ENCODE measurements around the gene WDR20.

Gene WDR20

DNA sequence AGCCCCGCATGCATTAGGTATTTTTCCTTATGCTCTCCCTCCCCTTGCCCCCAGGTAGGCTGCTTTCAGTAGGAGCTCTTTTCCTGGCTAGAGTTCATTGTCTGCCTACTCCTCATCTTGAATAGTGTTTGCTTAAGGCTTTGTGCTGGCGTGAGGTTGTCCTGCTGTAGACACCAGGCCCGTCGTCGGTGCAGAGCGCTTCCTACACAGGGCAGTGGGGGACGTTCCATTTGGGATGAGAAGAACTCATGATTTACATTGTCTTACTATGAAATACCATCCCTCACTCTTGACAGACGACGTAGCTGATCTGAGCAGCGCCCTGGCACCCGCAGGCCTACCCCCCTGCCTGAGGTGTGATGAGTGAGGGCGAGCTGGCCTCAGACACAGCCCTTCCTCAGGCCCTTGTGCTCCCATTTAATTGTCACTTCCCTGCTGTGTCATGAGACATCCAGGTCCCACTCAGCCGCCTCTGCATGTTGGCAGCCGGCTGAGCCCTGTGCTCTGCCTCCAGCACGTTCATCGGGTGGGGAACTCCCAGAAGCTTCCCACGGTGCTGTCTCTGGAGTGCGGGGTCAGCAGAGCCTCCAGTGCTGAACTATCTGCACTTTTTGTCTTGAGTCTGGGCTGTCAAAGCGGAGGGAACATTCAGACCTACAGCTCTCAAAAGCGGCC, 76.0 kb downstream of the WDR20 start:
- DNase-seq (ENCODE audit: low read depth in 2 of 2): no peak

DNA sequence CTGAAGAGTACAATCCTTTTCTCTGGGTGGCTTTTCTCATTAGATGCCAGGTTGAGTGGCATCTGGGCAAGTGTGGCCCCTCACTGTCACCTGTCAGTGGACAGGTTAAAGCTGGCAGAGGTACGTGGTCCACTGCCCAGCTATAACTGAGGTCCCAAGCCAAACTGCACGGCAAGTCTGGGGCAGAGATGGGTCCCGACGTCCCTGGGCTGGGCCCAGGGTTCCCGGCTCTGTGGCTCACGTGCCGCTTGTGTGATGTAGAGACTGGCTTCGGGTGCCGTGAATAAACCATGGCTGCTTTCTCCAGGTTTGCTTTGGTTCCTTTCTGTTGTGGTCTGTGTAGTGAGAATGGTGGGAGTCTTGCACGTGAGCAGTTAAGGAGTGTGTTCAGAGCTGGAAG, 77.7 kb downstream of the WDR20 start:
- DNase-seq (ENCODE audit: low read depth in 2 of 2): no peak

DNA sequence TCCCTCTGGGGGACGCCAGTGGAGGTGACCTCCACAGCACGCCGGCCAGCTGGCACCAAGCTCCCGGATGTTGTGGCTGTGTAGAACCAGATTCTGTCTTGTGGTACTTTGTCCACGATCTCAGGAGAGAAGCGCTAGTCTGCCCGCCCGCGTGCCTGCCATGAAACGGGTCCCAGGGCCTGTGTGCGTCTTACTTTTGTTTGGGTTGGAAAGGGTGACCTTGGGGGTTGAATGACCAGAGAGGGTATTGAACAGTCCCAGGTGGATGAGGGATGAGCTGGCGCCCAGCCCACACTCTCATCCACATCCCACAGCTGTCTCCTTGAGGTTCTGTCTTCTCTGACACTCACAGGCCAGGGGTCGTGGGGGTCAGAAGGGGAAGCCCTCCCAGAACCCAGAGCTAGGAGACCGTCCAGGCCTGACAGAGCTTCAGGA, 78.3 kb downstream of the WDR20 start:
- no peak for DNase-seq (ENCODE audit: low read depth in 2 of 2)

DNA sequence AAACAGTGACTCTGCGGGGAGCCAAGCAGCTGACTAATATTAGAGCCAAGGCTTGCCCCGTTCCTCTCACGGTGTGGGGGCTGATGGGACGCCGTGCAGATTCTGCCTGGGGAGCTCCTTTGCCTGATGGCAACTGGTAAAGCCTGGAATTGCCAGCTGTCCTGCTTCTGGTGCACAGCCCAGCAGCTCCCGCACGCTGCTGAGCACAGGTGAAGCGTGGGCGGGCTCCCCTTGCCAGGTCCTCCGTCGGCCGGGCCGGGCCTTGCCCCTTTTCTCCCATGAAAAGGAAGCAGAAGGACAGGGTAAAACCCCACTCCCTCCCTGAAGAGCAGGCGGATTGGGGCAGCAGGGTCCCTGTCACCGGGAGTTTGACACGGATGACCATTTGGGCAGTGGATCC, 79.0 kb downstream of the WDR20 start:
- no peak for DNase-seq (ENCODE audit: low read depth in 2 of 2)

DNA sequence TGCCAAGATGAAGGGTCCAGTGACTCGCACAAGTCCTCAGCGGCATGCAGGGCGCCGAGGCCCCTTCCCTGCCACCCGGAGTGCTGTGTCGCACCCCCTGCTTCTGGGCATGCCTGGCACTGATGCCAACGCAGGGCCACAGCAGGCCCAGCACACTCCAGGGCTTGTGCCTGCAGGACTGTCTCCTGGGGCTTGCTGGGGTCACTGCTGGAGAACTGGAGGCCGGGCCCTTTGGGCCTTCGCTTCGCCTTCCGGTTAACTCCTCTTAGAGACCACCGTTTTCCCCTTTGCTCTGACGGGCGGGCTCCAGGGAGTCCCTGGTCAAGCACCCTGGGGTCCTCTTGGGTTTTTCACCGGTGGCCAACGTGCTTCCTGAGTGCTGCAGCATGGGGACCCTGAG, 79.6 kb downstream of the WDR20 start:
- DNase-seq (ENCODE audit: low read depth in 2 of 2): no peak

DNA sequence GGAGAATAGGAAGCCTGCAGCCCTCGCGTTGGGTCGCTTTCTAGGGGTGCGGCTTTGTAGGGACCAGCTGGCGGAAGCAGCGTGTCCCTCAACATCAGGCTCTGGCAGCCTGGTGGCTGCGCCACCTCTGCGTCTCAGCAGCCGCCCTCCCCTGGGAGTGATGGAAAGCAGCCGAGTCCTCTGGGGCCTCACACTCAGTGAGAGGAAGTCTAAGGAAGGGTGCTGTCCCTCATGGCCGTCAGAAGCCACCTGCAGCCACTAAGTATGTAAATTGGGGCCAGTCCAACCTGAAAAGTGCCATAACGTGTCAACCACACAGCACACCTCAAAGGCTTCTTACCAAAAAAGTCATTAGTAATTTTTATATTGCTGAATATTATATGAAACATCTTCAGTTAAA, 80.3 kb downstream of the WDR20 start:
- DNase-seq (ENCODE audit: low read depth in 2 of 2): no peak

DNA sequence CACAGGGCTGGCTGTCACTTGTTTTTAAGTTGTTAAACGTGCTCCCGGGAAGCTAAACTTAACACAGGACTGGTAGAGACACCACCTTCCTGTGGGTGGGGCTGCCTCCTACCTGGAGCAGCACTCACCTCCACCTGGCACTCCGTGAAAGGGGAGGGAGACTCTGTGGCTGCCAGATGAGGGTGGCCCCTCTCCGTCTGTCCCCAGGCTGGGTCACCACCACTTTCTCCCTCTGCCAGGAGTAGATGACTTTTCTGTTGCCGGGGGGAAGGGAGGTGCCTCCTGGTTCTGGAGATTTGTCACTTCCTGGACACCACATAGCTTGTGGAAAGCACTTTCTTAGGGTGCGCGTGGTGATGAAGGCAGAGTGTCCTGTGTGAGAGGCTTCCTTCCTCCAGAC, 81.3 kb downstream of the WDR20 start:
- DNase-seq (ENCODE audit: low read depth in 2 of 2): no peak

DNA sequence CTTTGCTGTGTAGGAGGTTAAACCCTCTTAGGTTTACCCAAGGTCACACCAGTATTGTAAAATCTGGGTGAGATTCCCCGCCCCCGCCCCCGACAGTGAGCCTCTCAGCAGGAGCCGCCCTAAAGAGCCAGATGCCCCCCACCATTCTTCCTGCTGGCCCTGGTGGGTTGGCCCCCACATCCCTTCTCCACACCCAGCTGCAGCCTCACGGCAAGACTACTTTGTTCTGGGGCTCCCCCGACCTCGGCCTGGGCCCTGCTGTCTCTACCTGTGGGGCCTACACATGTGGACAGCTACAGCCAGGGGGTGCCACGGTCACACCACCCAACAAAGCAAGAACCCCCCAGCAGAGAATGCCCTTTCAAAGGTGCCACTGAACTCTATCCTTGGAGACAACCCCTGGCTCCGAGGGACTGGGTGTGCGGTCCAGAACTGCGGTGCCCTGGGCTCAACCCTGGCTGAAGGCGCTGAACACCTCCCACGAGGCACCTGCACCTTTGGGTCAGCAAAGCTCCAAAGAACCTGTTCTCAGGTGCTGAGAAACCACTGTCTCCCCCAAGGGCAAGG, 82.4 kb downstream of the WDR20 start:
- DNase-seq (ENCODE audit: low read depth in 2 of 2): no peak

DNA sequence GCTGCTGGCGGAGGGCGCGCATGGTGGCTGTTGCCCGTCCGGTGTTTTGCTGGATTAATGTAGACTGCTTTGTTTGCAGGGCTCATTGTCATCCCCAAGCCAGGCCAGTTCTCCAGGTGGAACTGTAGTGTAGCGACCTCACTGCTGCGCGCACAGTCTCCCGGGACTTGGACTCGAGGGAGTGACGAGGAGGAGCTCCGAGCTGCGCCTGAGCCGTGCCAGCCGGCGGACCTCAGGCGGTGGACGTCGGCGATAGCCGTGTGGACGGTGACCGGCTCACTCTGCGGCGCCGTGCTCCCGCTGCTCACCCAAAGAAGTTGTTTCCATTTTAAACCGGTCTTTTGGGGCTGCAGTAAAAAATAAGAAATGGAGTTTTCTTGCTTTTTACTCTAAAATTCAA, 83.1 kb downstream of the WDR20 start:
- DNase-seq (ENCODE audit: low read depth in 2 of 2): no peak

DNA sequence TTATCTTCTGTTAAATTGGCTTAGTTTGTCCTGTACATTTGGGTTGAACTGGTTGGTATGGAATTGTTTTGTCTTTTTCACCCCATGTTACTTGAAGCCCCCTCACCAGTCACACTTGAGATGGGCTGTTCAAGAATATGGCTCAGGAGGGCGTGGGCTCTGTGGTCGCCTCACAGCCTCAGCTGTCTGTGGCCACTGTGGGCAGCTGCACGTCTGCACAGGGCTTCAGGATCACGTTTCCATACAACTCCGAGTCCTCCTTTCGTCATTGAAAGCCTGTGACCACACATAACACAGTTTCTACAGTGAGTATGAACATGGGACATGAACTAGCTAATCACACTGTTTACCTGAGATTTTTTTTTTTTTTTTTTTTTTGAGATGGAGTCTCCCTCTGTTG, 84.0 kb downstream of the WDR20 start:
- DNase-seq (ENCODE audit: low read depth in 2 of 2): no peak

DNA sequence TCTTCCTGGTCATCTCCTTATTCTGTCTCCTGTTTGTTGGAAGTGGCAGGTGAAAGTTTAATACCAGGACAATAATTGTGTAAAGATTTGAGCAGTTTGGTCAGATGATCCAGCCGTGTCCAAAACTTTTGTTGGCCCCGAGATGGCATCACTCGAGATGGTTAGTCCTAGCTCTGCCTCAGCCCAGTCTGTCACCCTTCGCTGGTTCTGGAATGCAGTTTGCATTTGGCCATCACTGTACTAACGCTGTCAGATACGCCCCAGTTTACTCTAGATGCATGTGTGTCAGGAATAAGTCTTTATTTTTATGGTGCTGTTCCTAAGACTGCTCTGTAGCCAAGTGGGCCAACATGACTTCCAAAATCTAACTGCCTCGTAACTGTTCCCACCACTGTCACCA, 85.7 kb downstream of the WDR20 start:
- DNase-seq (ENCODE audit: low read depth in 2 of 2): no peak

DNA sequence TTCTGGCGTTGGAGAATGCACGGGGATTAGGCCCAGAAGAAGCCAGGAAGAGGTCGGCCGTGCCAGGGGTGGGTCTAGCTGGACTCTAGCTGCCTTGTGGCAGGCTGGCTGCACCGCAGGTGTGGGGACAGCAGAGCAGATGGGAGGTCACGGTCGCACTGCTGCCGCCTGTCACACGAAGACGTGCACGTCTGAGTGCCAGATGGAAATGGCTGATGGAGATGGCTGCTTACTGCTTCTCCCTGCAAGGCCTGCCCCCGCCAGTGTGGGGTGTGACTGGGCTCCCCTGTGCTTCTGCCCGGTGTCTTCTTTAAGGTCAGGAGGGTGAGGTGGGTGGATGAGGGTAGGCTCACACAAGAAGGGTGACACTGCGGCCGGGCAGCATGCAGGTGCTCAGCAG, 86.2 kb downstream of the WDR20 start:
- no peak for DNase-seq (ENCODE audit: low read depth in 2 of 2)

DNA sequence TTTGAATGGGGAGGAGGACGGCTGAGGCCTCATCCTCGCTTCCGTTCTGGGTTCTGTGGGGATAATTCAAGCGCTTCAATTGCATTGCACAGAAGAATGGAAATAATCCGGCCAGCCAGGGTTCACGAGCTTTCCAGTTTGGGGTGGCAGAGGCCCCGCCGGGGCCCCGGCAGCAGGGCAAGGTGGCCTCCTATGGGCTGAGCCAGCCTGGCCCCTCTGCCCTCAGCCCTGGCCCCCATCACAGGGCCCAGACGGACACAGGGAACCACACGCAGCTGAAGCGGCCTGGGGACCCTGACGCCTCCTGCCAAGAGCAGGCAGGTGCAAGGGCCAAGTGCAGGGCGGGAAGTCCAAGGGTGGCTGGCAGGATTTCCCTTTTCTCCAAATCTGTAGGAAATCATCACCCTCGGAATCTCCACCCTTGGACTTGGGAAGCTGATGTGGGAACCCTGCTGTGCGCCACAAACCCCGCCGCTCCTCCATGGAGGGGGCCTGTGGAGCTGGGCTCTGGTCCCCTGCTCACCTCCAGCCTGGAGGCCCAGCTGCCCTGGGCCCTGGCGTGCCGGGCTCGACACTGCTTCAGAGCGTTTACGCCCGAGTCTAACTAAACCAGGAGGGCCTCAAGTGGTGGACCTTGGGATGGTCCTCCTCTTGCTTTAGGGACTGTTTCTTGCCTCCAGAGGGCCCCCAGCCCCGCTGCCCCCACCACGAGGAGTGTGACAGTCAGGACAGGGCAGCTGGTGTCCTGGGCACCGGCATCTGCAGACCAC, 86.8 kb downstream of the WDR20 start:
- no peak for DNase-seq (ENCODE audit: low read depth in 2 of 2)

DNA sequence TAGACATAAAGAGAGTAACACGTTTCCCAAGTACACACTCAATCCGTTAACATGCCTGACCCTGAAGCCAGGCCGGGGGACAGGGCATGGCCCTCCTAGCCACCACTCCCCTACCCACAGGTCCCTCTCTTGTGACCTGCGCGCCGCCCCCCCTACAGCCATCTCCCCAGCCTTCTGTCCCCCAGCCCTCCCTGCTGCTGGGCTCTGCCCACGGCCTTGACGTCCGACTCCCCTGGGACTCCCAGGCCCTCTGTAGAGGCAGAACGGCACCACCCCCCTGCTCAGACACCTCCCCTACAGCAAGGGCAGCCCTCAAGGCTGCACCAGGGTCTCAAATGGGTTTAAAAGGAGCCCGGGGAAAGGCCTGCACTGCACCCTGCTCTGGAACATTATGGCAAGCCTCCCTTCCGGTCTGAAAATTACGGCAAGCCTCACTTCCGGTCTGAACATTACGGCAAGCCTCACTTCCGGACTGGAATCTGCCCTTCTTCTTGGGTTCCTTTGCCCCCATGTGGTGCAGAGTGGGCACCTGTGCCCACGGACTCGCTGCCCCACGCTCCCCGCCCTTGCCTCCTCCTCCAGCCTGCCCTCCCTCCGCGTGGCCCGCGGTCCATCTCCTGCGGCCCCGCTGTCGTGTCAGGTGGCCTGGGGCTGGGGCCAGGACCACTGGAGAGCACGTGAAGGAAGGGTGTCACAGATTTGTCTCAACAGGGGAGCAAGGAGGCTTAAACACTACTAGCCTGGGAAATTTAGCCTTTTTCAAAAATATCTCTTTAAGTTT, 87.7 kb downstream of the WDR20 start:
- DNase-seq (ENCODE audit: low read depth in 2 of 2): no peak

DNA sequence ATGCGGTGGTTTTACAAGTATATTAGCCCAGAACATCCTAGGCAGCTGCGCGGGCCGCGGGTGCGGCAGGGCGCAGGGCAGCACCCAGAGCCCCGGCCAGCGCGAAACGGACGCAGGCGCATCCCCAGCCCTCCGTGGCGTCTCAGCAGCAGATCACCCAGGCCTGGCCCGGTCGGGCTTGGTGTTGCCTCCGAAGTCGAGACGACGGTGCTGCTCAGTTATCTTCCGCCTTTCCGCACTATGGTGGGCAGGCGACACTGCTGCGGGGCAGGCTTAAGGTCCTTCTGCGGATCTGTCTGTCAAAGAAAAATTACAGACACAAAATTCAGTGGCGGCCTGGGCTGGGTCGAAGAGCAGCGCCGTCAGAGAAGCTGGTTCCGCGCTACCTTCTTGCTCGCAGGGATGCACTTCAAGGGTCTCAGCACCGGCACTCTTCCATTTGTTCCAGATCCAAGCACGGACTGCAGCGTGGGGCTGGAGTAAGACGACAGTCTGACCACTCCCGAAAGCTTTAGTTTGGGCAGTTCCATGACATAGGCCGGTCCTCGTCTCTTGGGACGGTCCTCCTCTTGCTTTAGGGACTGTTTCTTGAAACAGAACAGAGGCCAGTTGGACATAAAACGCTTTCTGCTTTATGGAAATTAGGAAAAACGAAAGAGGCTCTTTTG, 89.5 kb downstream of the WDR20 start:
- no peak for DNase-seq (ENCODE audit: low read depth in 2 of 2)

DNA sequence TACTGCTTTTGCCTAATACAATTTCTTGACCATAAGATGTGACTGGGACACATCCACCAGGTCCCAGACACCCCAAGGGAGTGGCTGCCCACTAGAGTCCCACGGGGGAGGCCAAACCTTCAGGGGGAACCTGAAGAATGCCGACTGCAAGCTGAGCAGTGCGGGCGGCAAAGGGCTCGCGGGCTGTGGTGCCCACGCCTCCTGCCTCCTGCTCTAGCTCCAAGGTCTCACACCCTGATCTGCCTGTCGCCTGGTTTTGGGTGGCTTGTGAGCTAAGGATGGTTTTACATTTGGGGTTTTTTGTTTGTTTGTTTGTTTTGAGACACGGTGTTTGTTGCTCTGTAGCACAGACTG, 90.0 kb downstream of the WDR20 start:
- DNase-seq (ENCODE audit: low read depth in 2 of 2): no peak

DNA sequence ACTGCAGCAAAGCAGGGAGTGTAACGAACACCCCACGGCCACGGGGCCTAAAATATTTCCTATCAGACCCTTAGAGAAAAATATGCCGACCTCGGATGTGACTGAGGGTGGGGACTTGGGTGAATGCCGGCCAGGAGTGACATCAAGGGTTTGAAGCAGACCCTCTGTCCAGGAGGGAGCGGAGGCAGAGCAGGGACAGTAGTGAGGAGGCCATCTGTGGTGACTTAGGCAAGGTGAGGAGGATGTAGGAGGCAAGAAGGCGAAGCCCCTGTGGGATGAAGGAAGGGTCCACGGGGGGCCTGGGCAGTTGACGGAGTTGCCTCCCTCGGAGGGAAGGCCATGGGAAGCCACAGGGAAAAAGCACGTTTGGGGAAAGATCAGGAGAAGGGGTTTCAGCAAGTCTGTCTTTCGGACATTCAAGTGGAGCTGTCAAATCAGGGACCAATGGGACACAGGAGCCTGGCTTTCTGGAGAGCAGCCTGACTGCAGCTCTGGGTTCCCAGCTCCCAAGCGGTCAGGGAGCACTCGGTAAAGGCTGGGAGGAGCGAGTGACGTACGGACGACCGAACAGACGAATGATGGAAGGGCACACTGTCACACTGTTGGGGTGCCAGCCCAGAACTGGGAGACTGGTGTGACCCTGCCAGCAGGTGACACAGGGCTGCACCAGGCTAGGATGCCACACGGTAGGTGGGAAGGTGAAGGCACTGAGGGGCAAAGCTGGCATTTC, 90.9 kb downstream of the WDR20 start:
- no peak for DNase-seq (ENCODE audit: low read depth in 2 of 2)

DNA sequence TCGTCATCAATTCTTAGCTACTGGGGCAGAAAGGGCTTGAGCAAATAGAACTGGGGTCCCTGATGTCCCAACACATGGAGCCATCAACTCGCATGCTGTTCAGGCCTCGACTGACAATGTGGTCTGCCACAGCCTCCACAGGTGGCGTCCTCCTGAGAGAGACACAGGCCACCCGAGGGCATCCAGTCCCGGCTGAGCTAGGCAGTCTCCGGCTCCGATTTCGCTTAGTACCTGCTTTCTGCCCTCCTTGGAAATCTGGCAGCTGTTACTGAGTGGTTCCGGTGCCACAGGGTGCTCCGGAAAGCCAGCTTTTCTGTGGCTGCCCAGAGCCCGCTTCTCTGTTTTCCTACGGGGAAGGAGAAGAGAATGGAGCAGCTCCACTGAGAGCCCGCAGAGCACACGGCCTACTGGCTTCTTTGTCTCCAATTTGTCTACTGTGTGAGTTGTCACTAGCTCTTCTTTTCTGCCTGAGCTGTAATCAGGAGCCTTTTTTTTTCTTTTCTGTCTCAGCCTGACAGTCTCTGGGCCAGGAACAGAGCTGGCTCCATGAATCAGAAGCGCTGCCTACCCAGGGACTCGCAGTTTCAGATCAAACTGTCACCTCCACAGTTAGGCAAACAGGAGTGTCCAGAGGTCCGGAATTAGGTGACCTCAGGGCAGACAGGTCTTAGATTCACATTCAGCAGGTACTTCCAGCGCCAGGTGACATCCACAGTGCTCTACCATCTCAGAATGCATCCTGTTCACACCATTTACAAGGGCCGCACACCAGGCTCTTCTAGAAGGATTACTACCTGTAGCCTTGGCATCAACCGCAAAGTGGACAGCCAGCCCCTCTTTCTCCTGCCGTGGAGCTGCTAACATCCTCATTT, 92.0 kb downstream of the WDR20 start:
- no peak for DNase-seq (ENCODE audit: low read depth in 2 of 2)

DNA sequence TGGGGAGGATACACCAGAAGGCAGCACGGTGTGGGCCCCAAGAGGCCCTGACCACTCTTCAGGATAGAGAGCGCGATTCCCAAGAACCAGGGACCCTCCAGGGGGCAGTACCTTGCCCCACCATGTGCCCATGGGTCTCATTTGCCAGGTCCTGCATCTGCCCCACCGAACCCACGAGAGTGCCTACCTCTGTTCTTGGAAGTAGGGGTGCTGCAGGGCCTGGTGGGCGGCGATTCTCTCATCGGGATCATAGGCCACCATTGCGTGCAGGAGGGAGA, 92.6 kb downstream of the WDR20 start:
- no peak for DNase-seq (ENCODE audit: low read depth in 2 of 2)

DNA sequence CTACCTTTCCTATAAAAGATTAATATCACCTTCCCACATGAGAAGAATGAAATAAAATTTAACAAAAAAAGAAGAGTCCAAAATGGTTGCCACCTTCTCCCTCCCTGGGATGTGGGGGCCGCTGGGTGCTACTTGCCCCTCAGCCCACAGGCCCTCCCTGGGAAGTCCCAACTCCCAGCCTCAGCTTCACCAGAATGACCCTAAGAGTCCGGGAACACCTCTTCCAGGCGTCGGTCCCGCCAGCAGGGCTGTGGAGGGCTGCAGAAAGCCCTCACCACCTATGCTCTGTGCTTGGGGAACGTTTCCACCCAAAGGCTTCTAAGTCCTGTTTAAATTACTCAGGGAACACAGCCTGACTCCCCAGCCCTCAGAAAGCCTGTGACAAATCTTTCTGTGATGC, 93.4 kb downstream of the WDR20 start:
- DNase-seq (ENCODE audit: low read depth in 2 of 2): no peak

All from fibroblast of skin of left quadriceps (primary cell).